Brain microvascular endothelial cell (primary cell): Measurements from ENCODE around the gene HLCS.
A peak's percentile ranks its signal among the peaks of the same experiment; 100 is the strongest.

Source experiments
- DNase-seq: peaks from one replicate; pipeline ENCODE4 v3.0.0-alpha.2; 2020
- H3K27ac ChIP-seq: fragments of 250-450 bp; sonication (Bioruptor Pico); 2 replicates; pipeline ENCODE4 v1.5.1; 2020; ENCODE audit warnings: mild to moderate bottlenecking, moderate library complexity
- H3K27me3 ChIP-seq: fragments of 250-450 bp; sonication (Bioruptor Pico); replicated peaks from 2 replicates; pipeline ENCODE4 v1.5.1; 2020; ENCODE audit warnings: mild to moderate bottlenecking
- H3K36me3 ChIP-seq: fragments of 250-450 bp; sonication (Bioruptor Pico); replicated peaks from 2 replicates; pipeline ENCODE4 v1.5.1; 2020; ENCODE audit warnings: mild to moderate bottlenecking
- H3K4me3 ChIP-seq: 2 replicates; pipeline ENCODE4 v1.5.1; 2011; ENCODE audit warnings: low read depth, mild to moderate bottlenecking, control low read depth, low read length, moderate library complexity
- CTCF ChIP-seq: IDR thresholded peaks from 2 replicates; pipeline ENCODE4 v1.5.1; 2011; ENCODE audit warnings: low read depth, mild to moderate bottlenecking, moderate library complexity, low read length, control low read depth, inconsistent platforms; ENCODE audit errors: missing control alignments
- in situ Hi-C: cut with HindIII; loops from 2 replicates; pipeline ENCODE4 v1.10.0; 2017; ENCODE audit warnings: low sequenced_read_pairs, low pct_ligation_motif_present

Gene HLCS

GRCh38 chr21:36756527-36756926 lies 209.9 kb downstream of the HLCS start:
- Histone ChIP-seq H3K36me3 (no peaks in the 10 kb centered on the region), H3K4me3 (no peak overlapping the region), H3K27me3 (no peaks in the 10 kb centered on the region), H3K27ac (no peak overlapping the region)
- in situ Hi-C loops, result no loop called here
- TF ChIP-seq CTCF, result no peak
- peak; percentile 23 for DNase-seq

GRCh38 chr21:36754241-36754898 lies 212.1 kb downstream of the HLCS start:
- Histone ChIP-seq H3K4me3 (no peak overlapping the region), H3K36me3 (no peaks in the 10 kb centered on the region), H3K27ac (peak overlapping the region; percentile 72), H3K27me3 (no peaks in the 10 kb centered on the region)
- in situ Hi-C loops, result no loop called here
- peak; percentile 28 for DNase-seq
- peak; percentile 19 for TF ChIP-seq CTCF

GRCh38 chr21:36753556-36753955 lies 212.9 kb downstream of the HLCS start:
- peak; percentile 82 for DNase-seq
- in situ Hi-C loops, result no loop called here
- H3K4me3 ChIP-seq, result no peak overlapping the region
- H3K27me3 ChIP-seq, result no peaks in the 10 kb centered on the region
- peak overlapping the region; percentile 72 for H3K27ac ChIP-seq
- no peak for TF ChIP-seq CTCF
- no peaks in the 10 kb centered on the region for H3K36me3 ChIP-seq

GRCh38 chr21:36751383-36751782 lies 215.1 kb downstream of the HLCS start:
- in situ Hi-C loops, result no loop called here
- H3K27ac ChIP-seq, result no peak overlapping the region
- no peaks in the 10 kb centered on the region for H3K27me3 ChIP-seq
- TF ChIP-seq CTCF, result no peak
- no peak overlapping the region for H3K4me3 ChIP-seq
- no peaks in the 10 kb centered on the region for H3K36me3 ChIP-seq
- DNase-seq, result no peak

- TF ChIP-seq CTCF, result no peak
- no peaks in the 10 kb centered on the region for H3K27me3 ChIP-seq
- in situ Hi-C loops, result no loop called here
Observed at GRCh38 chr21:36750576-36750959, 215.9 kb downstream of the HLCS start.

GRCh38 chr21:36749935-36750575 lies 216.4 kb downstream of the HLCS start:
- peak; percentile 73 for DNase-seq
- Histone ChIP-seq H3K36me3 (no peaks in the 10 kb centered on the region), H3K27me3 (no peaks in the 10 kb centered on the region), H3K27ac (peak overlapping the region; percentile 43), H3K4me3 (no peak overlapping the region)
- no peak for TF ChIP-seq CTCF
- in situ Hi-C loops, result no loop called here

More at GRCh38 chr21:36750576-36750959, 215.9 kb downstream of the HLCS start:
- no peak for DNase-seq
- peak overlapping the region; percentile 43 for H3K27ac ChIP-seq
- H3K36me3 ChIP-seq, result no peaks in the 10 kb centered on the region
- no peak overlapping the region for H3K4me3 ChIP-seq
